HG02759 (cell line): Measurements from ENCODE around the gene ZNF808.
A peak's percentile ranks its signal among the peaks of the same experiment; 100 is the strongest.
"Not testable (repeated sequence)": the region's sequence is repeated elsewhere in the genome, so short reads cannot be mapped to it uniquely, and the experiment has no call there.

Experiments used
- ATAC-seq: cut with Tn5 transposase; IDR thresholded peaks from one replicate; pipeline ENCODE4 v1.9.1; 2021; ENCODE audit warnings: mild to moderate bottlenecking, moderate library complexity; ENCODE audit not compliant: unreplicated experiment

The ZNF808 gene

GRCh38 chr19:52535771-52536447 is 8.4 kb downstream of the ZNF808 start:
- peak; percentile 90 for ATAC-seq

GRCh38 chr19:52536448-52536800 is 9.0 kb downstream of the ZNF808 start:
- peak; percentile 34 for ATAC-seq

GRCh38 chr19:52538815-52539214 is 11.3 kb downstream of the ZNF808 start:
- ATAC-seq: not testable (repeated sequence)

GRCh38 chr19:52541176-52541575 is 13.7 kb downstream of the ZNF808 start:
- ATAC-seq: not testable (repeated sequence)

- ATAC-seq: no peak
These were observed 14.1 kb downstream of the ZNF808 start for GRCh38 chr19:52541608-52542007.

GRCh38 chr19:52542541-52542940 is 15.1 kb downstream of the ZNF808 start:
- ATAC-seq: not testable (repeated sequence)

GRCh38 chr19:52542984-52543664 is 15.7 kb downstream of the ZNF808 start:
- ATAC-seq: no peak

GRCh38 chr19:52554216-52554971 is 26.9 kb downstream of the ZNF808 start:
- ATAC-seq: no peak

GRCh38 chr19:52557231-52557995 is 29.9 kb downstream of the ZNF808 start:
- ATAC-seq: no peak

- ATAC-seq: not testable (repeated sequence)
These were observed 31.4 kb downstream of the ZNF808 start for GRCh38 chr19:52558732-52559445.

GRCh38 chr19:52561611-52562010 is 34.1 kb downstream of the ZNF808 start:
- not testable (repeated sequence) for ATAC-seq

GRCh38 chr19:52566121-52566520 is 38.7 kb downstream of the ZNF808 start:
- ATAC-seq: no peak

- no peak for ATAC-seq
These were observed 39.1 kb downstream of the ZNF808 start for GRCh38 chr19:52566588-52566987.

- ATAC-seq: no peak
These were observed 40.5 kb downstream of the ZNF808 start for GRCh38 chr19:52567921-52568320.

GRCh38 chr19:52569638-52569999 is 42.2 kb downstream of the ZNF808 start:
- ATAC-seq: not testable (repeated sequence)

GRCh38 chr19:52570000-52570861 is 42.8 kb downstream of the ZNF808 start, which contains the start of gene ZNF701:
Gene ZNF701 (plus strand): TSS chr19:52570287. CDS start chr19:52574148, 3,861 bp downstream.
- ATAC-seq: peak; percentile 94

GRCh38 chr19:52584736-52585440 is 57.4 kb downstream of the ZNF808 start:
- no peak for ATAC-seq

GRCh38 chr19:52585604-52586003 is 58.1 kb downstream of the ZNF808 start:
- ATAC-seq: no peak

GRCh38 chr19:52590728-52591127 is 63.3 kb downstream of the ZNF808 start:
- no peak for ATAC-seq
